Thyroid gland (tissue), 4 donors: Measurements from ENCODE around the gene ARMC10.

Experiments
- POLR2A ChIP-seq, 2 donors: fragments of 450-650 bp; IDR thresholded peaks; one replicate each; pipeline ENCODE4 v1.6.1; 2017; ENCODE audit warnings: antibody characterized with exemption in 2 of 2, mild to moderate bottlenecking in 2 of 2, moderate library complexity in 1 of 2
- TF ChIP-seq, protein P1 (sequence below), 6 experiments: fragments of 200-600 bp in 3 of 6; fragments of 450-650 bp in 3 of 6; sonication (generic) in 3 of 6; IDR thresholded peaks; one replicate each; pipeline ENCODE4 v1.5.1; 2016 to 2019; ENCODE audit warnings: antibody characterized with exemption in 6 of 6, mild to moderate bottlenecking in 2 of 6, inconsistent platforms in 1 of 6, moderate library complexity in 1 of 6

DNA sequence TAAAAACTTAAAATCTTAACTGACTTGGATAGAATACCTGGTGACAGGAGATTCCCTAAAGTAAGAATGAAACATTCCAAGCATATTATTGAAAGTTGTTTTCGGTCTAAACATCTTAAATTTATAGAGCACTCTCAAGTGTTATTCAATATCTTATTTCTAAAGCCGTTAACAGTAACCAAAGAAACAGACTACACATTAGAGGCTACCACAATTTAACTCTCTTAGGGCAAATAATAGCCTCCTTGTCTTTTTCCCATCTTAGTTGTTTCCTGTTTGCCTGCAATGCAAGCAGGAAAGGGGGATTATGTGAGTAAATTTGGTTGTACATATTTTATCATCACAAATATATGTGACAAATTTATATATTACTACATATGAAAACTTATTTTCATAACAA is 42.5 kb downstream of the ARMC10 start:
- TF ChIP-seq, protein P1, sequence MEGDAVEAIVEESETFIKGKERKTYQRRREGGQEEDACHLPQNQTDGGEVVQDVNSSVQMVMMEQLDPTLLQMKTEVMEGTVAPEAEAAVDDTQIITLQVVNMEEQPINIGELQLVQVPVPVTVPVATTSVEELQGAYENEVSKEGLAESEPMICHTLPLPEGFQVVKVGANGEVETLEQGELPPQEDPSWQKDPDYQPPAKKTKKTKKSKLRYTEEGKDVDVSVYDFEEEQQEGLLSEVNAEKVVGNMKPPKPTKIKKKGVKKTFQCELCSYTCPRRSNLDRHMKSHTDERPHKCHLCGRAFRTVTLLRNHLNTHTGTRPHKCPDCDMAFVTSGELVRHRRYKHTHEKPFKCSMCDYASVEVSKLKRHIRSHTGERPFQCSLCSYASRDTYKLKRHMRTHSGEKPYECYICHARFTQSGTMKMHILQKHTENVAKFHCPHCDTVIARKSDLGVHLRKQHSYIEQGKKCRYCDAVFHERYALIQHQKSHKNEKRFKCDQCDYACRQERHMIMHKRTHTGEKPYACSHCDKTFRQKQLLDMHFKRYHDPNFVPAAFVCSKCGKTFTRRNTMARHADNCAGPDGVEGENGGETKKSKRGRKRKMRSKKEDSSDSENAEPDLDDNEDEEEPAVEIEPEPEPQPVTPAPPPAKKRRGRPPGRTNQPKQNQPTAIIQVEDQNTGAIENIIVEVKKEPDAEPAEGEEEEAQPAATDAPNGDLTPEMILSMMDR (IDR thresholded peaks at IDR 0.05), result no peak
- TF ChIP-seq POLR2A (IDR thresholded peaks at IDR 0.05), result no peak
